ENCODE measurements around the gene HHIPL1.

DNA sequence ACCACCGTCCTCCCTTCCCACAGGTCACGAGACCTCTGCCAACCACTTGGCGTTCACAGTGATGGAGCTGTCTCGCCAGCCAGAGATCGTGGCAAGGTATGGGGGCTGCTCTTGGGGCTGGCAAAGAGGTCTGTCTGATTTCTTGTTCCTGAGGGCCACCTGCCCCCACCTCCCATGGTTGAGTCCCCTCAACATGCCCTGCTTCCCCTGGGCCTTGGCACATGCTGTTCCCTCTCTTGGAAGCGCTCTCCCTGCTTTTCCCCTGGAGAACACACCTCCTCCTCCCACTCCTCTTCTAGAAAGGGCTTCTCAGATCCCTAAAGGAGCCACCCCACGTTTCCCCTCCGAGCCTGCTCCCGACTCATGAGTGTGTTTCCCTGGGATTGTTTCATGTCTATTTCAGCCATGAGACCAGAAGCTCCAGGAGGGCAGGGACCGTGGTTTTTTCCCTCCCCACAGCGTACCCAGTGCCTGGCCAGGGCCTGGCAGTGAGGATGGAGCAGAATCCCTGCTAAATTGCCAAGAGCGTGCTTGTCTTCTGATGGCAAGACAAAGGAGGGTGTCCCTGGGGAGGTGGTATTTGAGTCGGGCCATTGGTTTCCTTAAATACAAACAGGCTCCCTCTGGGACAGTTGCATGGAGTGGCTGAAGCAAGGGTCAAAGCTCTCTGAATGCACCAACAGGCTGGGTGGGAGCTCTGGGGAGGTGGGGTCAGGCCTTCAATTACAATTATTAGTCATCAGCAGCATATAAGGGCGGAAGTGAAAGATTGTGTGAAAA, 73.3 kb downstream of the HHIPL1 start:
- TF ChIP-seq, protein P1, sequence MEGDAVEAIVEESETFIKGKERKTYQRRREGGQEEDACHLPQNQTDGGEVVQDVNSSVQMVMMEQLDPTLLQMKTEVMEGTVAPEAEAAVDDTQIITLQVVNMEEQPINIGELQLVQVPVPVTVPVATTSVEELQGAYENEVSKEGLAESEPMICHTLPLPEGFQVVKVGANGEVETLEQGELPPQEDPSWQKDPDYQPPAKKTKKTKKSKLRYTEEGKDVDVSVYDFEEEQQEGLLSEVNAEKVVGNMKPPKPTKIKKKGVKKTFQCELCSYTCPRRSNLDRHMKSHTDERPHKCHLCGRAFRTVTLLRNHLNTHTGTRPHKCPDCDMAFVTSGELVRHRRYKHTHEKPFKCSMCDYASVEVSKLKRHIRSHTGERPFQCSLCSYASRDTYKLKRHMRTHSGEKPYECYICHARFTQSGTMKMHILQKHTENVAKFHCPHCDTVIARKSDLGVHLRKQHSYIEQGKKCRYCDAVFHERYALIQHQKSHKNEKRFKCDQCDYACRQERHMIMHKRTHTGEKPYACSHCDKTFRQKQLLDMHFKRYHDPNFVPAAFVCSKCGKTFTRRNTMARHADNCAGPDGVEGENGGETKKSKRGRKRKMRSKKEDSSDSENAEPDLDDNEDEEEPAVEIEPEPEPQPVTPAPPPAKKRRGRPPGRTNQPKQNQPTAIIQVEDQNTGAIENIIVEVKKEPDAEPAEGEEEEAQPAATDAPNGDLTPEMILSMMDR (conservative IDR thresholded peaks at IDR 0.05; ENCODE audit: low read length), result no peak
- no peak for TF ChIP-seq EZH2phosphoT487 (IDR thresholded peaks at IDR 0.05; ENCODE audit: borderline replicate concordance, low read depth, low read length)
